ENCODE measurements around the gene NMD3.

The NMD3 gene

GRCh38 chr3:161289174-161289573 is 68.1 kb downstream of the NMD3 start:
- DNase-seq, result no peak

GRCh38 chr3:161291191-161291901 is 70.2 kb downstream of the NMD3 start:
- DNase-seq, result no peak

- no peak for DNase-seq
These were observed 72.3 kb downstream of the NMD3 start for GRCh38 chr3:161293381-161293780.

GRCh38 chr3:161295325-161295724 is 74.2 kb downstream of the NMD3 start:
- no peak for DNase-seq

GRCh38 chr3:161296814-161297213 is 75.7 kb downstream of the NMD3 start:
- no peak for DNase-seq

Data from CD4-positive, alpha-beta T cell treated with Interleukin-17A for 1 hour (primary cell).